Measurements from ENCODE around the gene IFNA8.
"Not testable (repeated sequence)": the region's sequence is repeated elsewhere in the genome, so short reads cannot be mapped to it uniquely, and the experiment has no call there.

The IFNA8 gene

GRCh38 chr9:21408817-21409216 lies at the start of gene IFNA8:
Gene IFNA8, plus strand, starts transcription at chr9:21409117. Its CDS starts 60 bp downstream, at chr9:21409177.
- H3K4me3 ChIP-seq (ENCODE audit: low read depth, low read length), result no peak within 1 kb of the TSS
- no peak for DNase-seq
- peaks cover 28% of the 10 kb centered on the region for H3K27me3 ChIP-seq (ENCODE audit: insufficient read depth, low read depth, severe bottlenecking)
- no peak within 1 kb of the TSS for H3K27ac ChIP-seq
- no peak for TF ChIP-seq CTCF (IDR thresholded peaks at IDR 0.05; ENCODE audit: low read depth, low read length)
- no peaks in the 10 kb centered on the region for H3K36me3 ChIP-seq
- H3K9me3 ChIP-seq (ENCODE audit: severe bottlenecking), result no peaks in the 10 kb centered on the region

GRCh38 chr9:21362287-21362686 lies 46.6 kb upstream of the IFNA8 start:
- H3K27ac ChIP-seq, result no peak overlapping the region
- H3K36me3 ChIP-seq, result no peaks in the 10 kb centered on the region
- no peak overlapping the region for H3K4me3 ChIP-seq (ENCODE audit: low read depth, low read length)
- no peak for TF ChIP-seq CTCF (IDR thresholded peaks at IDR 0.05; ENCODE audit: low read depth, low read length)
- no peak for DNase-seq
- H3K9me3 ChIP-seq (ENCODE audit: severe bottlenecking), result no peaks in the 10 kb centered on the region
- H3K27me3 ChIP-seq (ENCODE audit: insufficient read depth, low read depth, severe bottlenecking), result peaks cover 25% of the 10 kb centered on the region

GRCh38 chr9:21367169-21367568 lies 41.7 kb upstream of the IFNA8 start:
- DNase-seq, result not testable (repeated sequence)

GRCh38 chr9:21367957-21368356 lies 41.0 kb upstream of the IFNA8 start, which contains the start of gene IFNA13:
Gene IFNA13, minus strand, starts transcription at chr9:21368057. Its CDS starts 47 bp downstream, at chr9:21368010.
- Histone ChIP-seq H3K4me3 (ENCODE audit: low read depth, low read length) (no peak within 1 kb of the TSS), H3K9me3 (ENCODE audit: severe bottlenecking) (no peaks in the 10 kb centered on the region), H3K27ac (no peak within 1 kb of the TSS), H3K27me3 (ENCODE audit: insufficient read depth, low read depth, severe bottlenecking) (peaks cover 13% of the 10 kb centered on the region), H3K36me3 (no peaks in the 10 kb centered on the region)
- TF ChIP-seq CTCF (IDR thresholded peaks at IDR 0.05; ENCODE audit: low read depth, low read length), result no peak
- DNase-seq, result no peak

More at GRCh38 chr9:21367169-21367568, 41.7 kb upstream of the IFNA8 start:
- not testable (repeated sequence) for H3K9me3 ChIP-seq (ENCODE audit: severe bottlenecking); H3K36me3 ChIP-seq; H3K4me3 ChIP-seq (ENCODE audit: low read depth, low read length); H3K27ac ChIP-seq
- H3K27me3 ChIP-seq (ENCODE audit: insufficient read depth, low read depth, severe bottlenecking), result peaks cover 18% of the 10 kb centered on the region

GRCh38 chr9:21371467-21371866 lies 37.5 kb upstream of the IFNA8 start:
- not testable (repeated sequence) for H3K4me3 ChIP-seq (ENCODE audit: low read depth, low read length); H3K27ac ChIP-seq; DNase-seq; H3K36me3 ChIP-seq; H3K9me3 ChIP-seq (ENCODE audit: severe bottlenecking); H3K27me3 ChIP-seq (ENCODE audit: insufficient read depth, low read depth, severe bottlenecking)

- H3K27me3 ChIP-seq (ENCODE audit: insufficient read depth, low read depth, severe bottlenecking), result peaks cover 16% of the 10 kb centered on the region
- no peaks in the 10 kb centered on the region for H3K9me3 ChIP-seq (ENCODE audit: severe bottlenecking)
- H3K27ac ChIP-seq, result no peak overlapping the region
- H3K36me3 ChIP-seq, result no peaks in the 10 kb centered on the region
- DNase-seq, result no peak
- TF ChIP-seq CTCF (IDR thresholded peaks at IDR 0.05; ENCODE audit: low read depth, low read length), result no peak
- H3K4me3 ChIP-seq (ENCODE audit: low read depth, low read length), result no peak overlapping the region
These were observed 27.2 kb upstream of the IFNA8 start for GRCh38 chr9:21381448-21382339.
